IMR-90 (cell line): Measurements from ENCODE around the gene MYO9B. TPM values are rescaled to one million over a fixed set of nuclear protein-coding genes. Genes with fewer than 3 reads are reported as not detected.

Source experiments
- ATAC-seq: fragments of 200-7000 bp; cut with Tn5 transposase; 2 replicates; pipeline ENCODE4 v1.9.1; 2020; ENCODE audit warnings: low read depth, mild to moderate bottlenecking, moderate library complexity
- BruUV-seq: library from RNA; stranded (reverse); fragments of 400-500 nt; replicated peaks from 2 replicates; lab custom pipeline; 2021; lab: Mats Ljungman, UMichigan
- CTCF ChIA-PET: fragments of 300-600 bp; formaldehyde crosslinking; extraction: SDS; loops from one replicate; lab custom pipeline; 2021; ENCODE audit warnings: antibody characterized with exemption; lab: Yijun Ruan, JAX
- POLR2A ChIA-PET: fragments of 300-600 bp; sonication (Branson Sonifier 250); formaldehyde crosslinking; loops from one replicate; lab custom pipeline; 2022; ENCODE audit warnings: antibody characterized with exemption; ENCODE audit not compliant: unreplicated experiment; lab: Charles Lee
- DNase-seq: peaks from one replicate; pipeline ENCODE4 v3.0.0; 2013
- H2AFZ ChIP-seq: replicated peaks from 2 replicates; pipeline ENCODE3; 2013; ENCODE audit warnings: low read length, mild to moderate bottlenecking; ENCODE audit not compliant: poor library complexity
- H2AK5ac ChIP-seq: 2 replicates; pipeline ENCODE4 v1.6.1; 2013; ENCODE audit warnings: low read depth, low read length, inconsistent platforms
- H2AK9ac ChIP-seq: replicated peaks from 2 replicates; pipeline ENCODE3; 2013; ENCODE audit warnings: mild to moderate bottlenecking, low read depth, low read length, moderate library complexity; ENCODE audit not compliant: poor library complexity
- H2BK120ac ChIP-seq: 2 replicates; pipeline ENCODE4 v1.6.1; 2013; ENCODE audit warnings: low read depth, low read length, inconsistent platforms
- H2BK15ac ChIP-seq: 3 replicates; pipeline ENCODE4 v1.6.1; 2013; ENCODE audit warnings: low read depth, low read length, inconsistent platforms
- H2BK20ac ChIP-seq: 2 replicates; pipeline ENCODE4 v1.6.1; 2013; ENCODE audit warnings: low read depth, mild to moderate bottlenecking, inconsistent platforms, low read length, moderate library complexity
- H2BK5ac ChIP-seq: 2 replicates; pipeline ENCODE4 v1.6.1; 2013; ENCODE audit warnings: mild to moderate bottlenecking, low read depth, low read length, inconsistent platforms; ENCODE audit not compliant: poor library complexity, severe bottlenecking
- H3K14ac ChIP-seq: replicated peaks from 2 replicates; pipeline ENCODE4 v1.6.1; 2013; ENCODE audit warnings: low read depth, low read length, inconsistent platforms
- H3K18ac ChIP-seq: 2 replicates; pipeline ENCODE4 v1.6.1; 2013; ENCODE audit warnings: low read depth, low read length, control low read depth
- H3K23ac ChIP-seq: 2 replicates; pipeline ENCODE4 v1.6.1; 2013; ENCODE audit warnings: low read depth, low read length, inconsistent platforms
- H3K27ac ChIP-seq: 2 replicates; pipeline ENCODE4 v1.5.1; 2013; ENCODE audit warnings: mild to moderate bottlenecking, control low read depth, low read length; ENCODE audit not compliant: insufficient read depth
- H3K27me3 ChIP-seq: 2 replicates; pipeline ENCODE4 v1.6.1; 2013; ENCODE audit warnings: low read length; ENCODE audit not compliant: control insufficient read depth, insufficient read depth
- H3K36me3 ChIP-seq: 2 replicates; pipeline ENCODE4 v1.6.1; 2013; ENCODE audit warnings: low read length, mixed read lengths; ENCODE audit not compliant: control insufficient read depth, insufficient read depth
- H3K4ac ChIP-seq: 2 replicates; pipeline ENCODE4 v1.6.1; 2013; ENCODE audit warnings: low read depth, low read length, inconsistent platforms
- H3K4me1 ChIP-seq: 2 replicates; pipeline ENCODE4 v1.6.1; 2013; ENCODE audit warnings: low read length, mixed read lengths; ENCODE audit not compliant: control insufficient read depth, insufficient read depth
- H3K4me2 ChIP-seq: 2 replicates; pipeline ENCODE4 v1.6.1; 2013; ENCODE audit warnings: low read depth, mild to moderate bottlenecking, control low read depth, low read length, moderate library complexity
- H3K4me3 ChIP-seq: 2 replicates; pipeline ENCODE4 v1.5.1; 2013; ENCODE audit warnings: low read depth, mild to moderate bottlenecking, control low read depth, low read length, moderate library complexity; ENCODE audit not compliant: insufficient read depth
- H3K56ac ChIP-seq: 2 replicates; pipeline ENCODE4 v1.6.1; 2013; ENCODE audit warnings: low read length, inconsistent platforms; ENCODE audit not compliant: insufficient read depth; ENCODE audit errors: extremely low read depth
- H3K79me1 ChIP-seq, 2 experiments: 2 replicates each; pipeline ENCODE4 v1.6.1; 2013; ENCODE audit warnings: low read length in 2 of 2, inconsistent platforms in 1 of 2, low read depth in 1 of 2
- H3K9ac ChIP-seq: 2 replicates; pipeline ENCODE4 v1.6.1; 2013; ENCODE audit warnings: low read depth, low read length, control low read depth
- H3K9me1 ChIP-seq: 2 replicates; pipeline ENCODE4 v1.6.1; 2013; ENCODE audit warnings: low read length, inconsistent platforms; ENCODE audit not compliant: insufficient read depth
- H3K9me3 ChIP-seq: 2 replicates; pipeline ENCODE4 v1.6.1; 2013; ENCODE audit warnings: low read length; ENCODE audit not compliant: control insufficient read depth, insufficient read depth
- H4K20me1 ChIP-seq: 2 replicates; pipeline ENCODE4 v1.6.1; 2013; ENCODE audit warnings: low read length, inconsistent platforms; ENCODE audit not compliant: insufficient read depth
- H4K5ac ChIP-seq: 2 replicates; pipeline ENCODE4 v1.6.1; 2013; ENCODE audit warnings: mild to moderate bottlenecking, low read depth, low read length, control low read depth
- H4K8ac ChIP-seq, 2 experiments: 2 replicates each; pipeline ENCODE4 v1.6.1; 2013; ENCODE audit warnings: low read depth in 2 of 2, low read length in 2 of 2, control low read depth in 1 of 2, inconsistent platforms in 1 of 2
- H4K91ac ChIP-seq: 2 replicates; pipeline ENCODE4 v1.6.1; 2013; ENCODE audit warnings: low read depth, low read length, inconsistent platforms; ENCODE audit not compliant: insufficient read depth
- BHLHE40 ChIP-seq: fragments of 150-350 bp; IDR thresholded peaks from 2 replicates; pipeline ENCODE4 v1.6.1; 2016; ENCODE audit warnings: mild to moderate bottlenecking, low read depth, low read length
- CEBPB ChIP-seq: IDR thresholded peaks from 2 replicates; pipeline ENCODE4 v1.6.1; 2012; ENCODE audit warnings: low read depth, low read length, improper control_type of control experiment
- CHD1 ChIP-seq: IDR thresholded peaks from 2 replicates; pipeline ENCODE4 v1.6.1; 2012; ENCODE audit warnings: low read depth, low read length, improper control_type of control experiment
- FOS ChIP-seq: fragments of 150-350 bp; IDR thresholded peaks from 2 replicates; pipeline ENCODE4 v1.6.1; 2016; ENCODE audit warnings: low read depth, low read length
- MAFK ChIP-seq: IDR thresholded peaks from 2 replicates; pipeline ENCODE4 v1.6.1; 2012; ENCODE audit warnings: low read depth, low read length, improper control_type of control experiment
- MAZ ChIP-seq: IDR thresholded peaks from 2 replicates; pipeline ENCODE4 v1.6.1; 2012; ENCODE audit warnings: low read depth, mild to moderate bottlenecking, low read length, improper control_type of control experiment, moderate library complexity, borderline replicate concordance
- MXI1 ChIP-seq: IDR thresholded peaks from 2 replicates; pipeline ENCODE4 v1.6.1; 2012; ENCODE audit warnings: low read depth, mild to moderate bottlenecking, low read length, moderate library complexity, borderline replicate concordance
- NFE2L2 ChIP-seq: fragments of 150-350 bp; IDR thresholded peaks from 2 replicates; pipeline ENCODE4 v1.6.1; 2016; ENCODE audit warnings: low read depth, mild to moderate bottlenecking, low read length
- POLR2A ChIP-seq: IDR thresholded peaks from 2 replicates; pipeline ENCODE4 v1.6.1; 2012; ENCODE audit warnings: mild to moderate bottlenecking, low read depth, low read length
- RAD21 ChIP-seq: IDR thresholded peaks from 2 replicates; pipeline ENCODE4 v1.6.1; 2012; ENCODE audit warnings: low read length, improper control_type of control experiment
- RCOR1 ChIP-seq: IDR thresholded peaks from 2 replicates; pipeline ENCODE4 v1.6.1; 2012; ENCODE audit warnings: mild to moderate bottlenecking, low read length, improper control_type of control experiment; ENCODE audit not compliant: insufficient replicate concordance
- RFX5 ChIP-seq: IDR thresholded peaks from 2 replicates; pipeline ENCODE4 v1.8.0; 2012; ENCODE audit warnings: low read depth, mild to moderate bottlenecking, low read length, moderate library complexity
- SMC3 ChIP-seq: fragments of 150-350 bp; IDR thresholded peaks from 2 replicates; pipeline ENCODE4 v1.6.1; 2016; ENCODE audit warnings: low read depth, mild to moderate bottlenecking, antibody characterized with exemption, low read length, moderate library complexity
- WGBS, 2 experiments: methylation state at CpG; one replicate each; pipeline versions ENCODE4 v1.1.5 to v1.1.7; 2013; ENCODE audit warnings: missing lambda C conversion rate in 2 of 2; ENCODE audit not compliant: insufficient read length in 1 of 2; ENCODE audit errors: extremely low coverage in 2 of 2; 5-methylcytosine and 5-hydroxymethylcytosine counted together
- dilution Hi-C: fragments of 300-500 bp; cut with HindIII; formaldehyde crosslinking; loops from one replicate; pipeline ENCODE4 v1.14.3; 2018; ENCODE audit warnings: low sequenced_read_pairs; ENCODE audit not compliant: unreplicated experiment
- in situ Hi-C: fragments of 300-500 bp; cut with MboI; formaldehyde crosslinking; loops from 3 replicates; pipeline ENCODE4 v1.14.3; 2019; ENCODE audit warnings: low sequenced_read_pairs, inconsistent platforms, mixed read lengths
- intact Hi-C: fragments of 100-400 bp; cut with micrococcal nuclease; formaldehyde crosslinking; loops from 2 replicates; pipeline ENCODE4 v1.10.0; 2022
- polyA plus RNA-seq, 3 experiments: library from polyadenylated mRNA; depleted of rRNA; stranded (reverse); fragments of >200 nt; gene quantifications; 2 replicates each; pipeline ENCODE4 v1.2.3, GENCODE V29; 2012; ENCODE audit warnings: low replicate concordance in 1 of 3
- total RNA-seq: library from RNA; depleted of rRNA; stranded (reverse); fragments of >200 nt; gene quantifications from 2 replicates; pipeline ENCODE4 v1.2.3, GENCODE V29; 2012
- TF ChIP-seq, protein P1 (sequence below): conservative IDR thresholded peaks from 2 replicates; pipeline ENCODE4 v1.5.1; 2012; ENCODE audit warnings: mild to moderate bottlenecking, low read depth, low read length, improper control_type of control experiment
- TF ChIP-seq, protein P2 (sequence below): fragments of 150-350 bp; IDR thresholded peaks from 2 replicates; pipeline ENCODE4 v1.6.1; 2016; ENCODE audit warnings: low read depth, mild to moderate bottlenecking, low read length, moderate library complexity, borderline replicate concordance
- TF ChIP-seq, protein P3 (sequence below): fragments of 150-350 bp; IDR thresholded peaks from 2 replicates; pipeline ENCODE4 v1.6.1; 2017; ENCODE audit warnings: mild to moderate bottlenecking, antibody characterized with exemption, low read length, low read depth

The MYO9B gene
- total and polyA plus RNA-seq, 2 of the 4 experiments (the other 2 are of a cell fraction): 61.8 to 77.8 TPM

GRCh38 chr19:17185590-17185989 is 110.0 kb downstream of the MYO9B start:
- no peak overlapping the region for H3K14ac ChIP-seq
- no peaks in the 10 kb centered on the region for H3K9me3 ChIP-seq
- no peaks in the 10 kb centered on the region for H3K4me1 ChIP-seq
- no peak overlapping the region for H2AK9ac ChIP-seq
- H3K4me3 ChIP-seq: no peak overlapping the region
- H2AK5ac ChIP-seq: no peak overlapping the region
- H2BK20ac ChIP-seq: no peak overlapping the region
- no peak overlapping the region for H3K18ac ChIP-seq
- TF ChIP-seq, protein P1, sequence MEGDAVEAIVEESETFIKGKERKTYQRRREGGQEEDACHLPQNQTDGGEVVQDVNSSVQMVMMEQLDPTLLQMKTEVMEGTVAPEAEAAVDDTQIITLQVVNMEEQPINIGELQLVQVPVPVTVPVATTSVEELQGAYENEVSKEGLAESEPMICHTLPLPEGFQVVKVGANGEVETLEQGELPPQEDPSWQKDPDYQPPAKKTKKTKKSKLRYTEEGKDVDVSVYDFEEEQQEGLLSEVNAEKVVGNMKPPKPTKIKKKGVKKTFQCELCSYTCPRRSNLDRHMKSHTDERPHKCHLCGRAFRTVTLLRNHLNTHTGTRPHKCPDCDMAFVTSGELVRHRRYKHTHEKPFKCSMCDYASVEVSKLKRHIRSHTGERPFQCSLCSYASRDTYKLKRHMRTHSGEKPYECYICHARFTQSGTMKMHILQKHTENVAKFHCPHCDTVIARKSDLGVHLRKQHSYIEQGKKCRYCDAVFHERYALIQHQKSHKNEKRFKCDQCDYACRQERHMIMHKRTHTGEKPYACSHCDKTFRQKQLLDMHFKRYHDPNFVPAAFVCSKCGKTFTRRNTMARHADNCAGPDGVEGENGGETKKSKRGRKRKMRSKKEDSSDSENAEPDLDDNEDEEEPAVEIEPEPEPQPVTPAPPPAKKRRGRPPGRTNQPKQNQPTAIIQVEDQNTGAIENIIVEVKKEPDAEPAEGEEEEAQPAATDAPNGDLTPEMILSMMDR: no peak
- TF ChIP-seq SMC3 (no peak), RCOR1 (no peak), BHLHE40 (no peak), FOS (no peak), MAZ (no peak), NFE2L2 (no peak), MXI1 (no peak), POLR2A (no peak), CEBPB (no peak), RFX5 (no peak), MAFK (no peak), RAD21 (no peak), CHD1 (no peak)
- TF ChIP-seq, protein P2, sequence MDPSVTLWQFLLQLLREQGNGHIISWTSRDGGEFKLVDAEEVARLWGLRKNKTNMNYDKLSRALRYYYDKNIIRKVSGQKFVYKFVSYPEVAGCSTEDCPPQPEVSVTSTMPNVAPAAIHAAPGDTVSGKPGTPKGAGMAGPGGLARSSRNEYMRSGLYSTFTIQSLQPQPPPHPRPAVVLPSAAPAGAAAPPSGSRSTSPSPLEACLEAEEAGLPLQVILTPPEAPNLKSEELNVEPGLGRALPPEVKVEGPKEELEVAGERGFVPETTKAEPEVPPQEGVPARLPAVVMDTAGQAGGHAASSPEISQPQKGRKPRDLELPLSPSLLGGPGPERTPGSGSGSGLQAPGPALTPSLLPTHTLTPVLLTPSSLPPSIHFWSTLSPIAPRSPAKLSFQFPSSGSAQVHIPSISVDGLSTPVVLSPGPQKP: no peak
- TF ChIP-seq, protein P3, sequence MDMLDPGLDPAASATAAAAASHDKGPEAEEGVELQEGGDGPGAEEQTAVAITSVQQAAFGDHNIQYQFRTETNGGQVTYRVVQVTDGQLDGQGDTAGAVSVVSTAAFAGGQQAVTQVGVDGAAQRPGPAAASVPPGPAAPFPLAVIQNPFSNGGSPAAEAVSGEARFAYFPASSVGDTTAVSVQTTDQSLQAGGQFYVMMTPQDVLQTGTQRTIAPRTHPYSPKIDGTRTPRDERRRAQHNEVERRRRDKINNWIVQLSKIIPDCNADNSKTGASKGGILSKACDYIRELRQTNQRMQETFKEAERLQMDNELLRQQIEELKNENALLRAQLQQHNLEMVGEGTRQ: no peak
- BruUV-seq: no TSS peak
- H2BK120ac ChIP-seq: no peak overlapping the region
- H4K91ac ChIP-seq: no peak overlapping the region
- H4K5ac ChIP-seq: no peak overlapping the region
- H2BK15ac ChIP-seq: no peak overlapping the region
- no peak overlapping the region for H2BK5ac ChIP-seq
- H3K23ac ChIP-seq: no peak overlapping the region
- ATAC-seq (no peak), DNase-seq (no peak)
- no peak overlapping the region for H3K4me2 ChIP-seq
- H4K20me1 ChIP-seq: peaks cover 4% of the 10 kb centered on the region; the same call in 1 of the 2 replicates
- no peak overlapping the region for H3K9ac ChIP-seq
- no peak overlapping the region for H3K27ac ChIP-seq
- intact Hi-C loops: no loop called here
- POLR2A ChIA-PET: no interaction called here
- CTCF ChIA-PET: no interaction called here
- 40% methylated on average over 1 of the region's 8 CpGs; no CpG with 5 or more reads in 1 of the 2 experiments for WGBS, 2 experiments
- dilution Hi-C loops: no loop called here
- no peak overlapping the region for H3K56ac ChIP-seq
- in situ Hi-C loops: no loop called here
- no peak overlapping the region for H2AFZ ChIP-seq
- H3K9me1 ChIP-seq: no peaks in the 10 kb centered on the region; the same call in 1 of the 2 replicates
- no peak overlapping the region for H4K8ac ChIP-seq
- H3K27me3 ChIP-seq: no peaks in the 10 kb centered on the region
- H3K36me3 ChIP-seq: peaks cover 76% of the 10 kb centered on the region
- H3K79me1 ChIP-seq: peaks cover 0 to 12% of the 10 kb centered on the region in 2 experiments; a peak in 3 of 4 replicates
- no peak overlapping the region for H3K4ac ChIP-seq
